OCI-LY3 (cell line): ENCODE measurements around the gene ZNF844.

Experiments
- EZH2phosphoT487 ChIP-seq: fragments of 200-600 bp; shearing (Covaris generic); IDR thresholded peaks from 2 replicates; pipeline ENCODE4 v1.6.1; 2018; ENCODE audit warnings: antibody characterized with exemption, mixed run types, low read depth
- TF ChIP-seq, protein P1 (sequence below): fragments of 200-600, 300-600 bp; sonication (generic); IDR thresholded peaks from 2 replicates; pipeline ENCODE4 v1.5.1; 2014; ENCODE audit warnings: antibody characterized with exemption, low read length, low read depth

DNA sequence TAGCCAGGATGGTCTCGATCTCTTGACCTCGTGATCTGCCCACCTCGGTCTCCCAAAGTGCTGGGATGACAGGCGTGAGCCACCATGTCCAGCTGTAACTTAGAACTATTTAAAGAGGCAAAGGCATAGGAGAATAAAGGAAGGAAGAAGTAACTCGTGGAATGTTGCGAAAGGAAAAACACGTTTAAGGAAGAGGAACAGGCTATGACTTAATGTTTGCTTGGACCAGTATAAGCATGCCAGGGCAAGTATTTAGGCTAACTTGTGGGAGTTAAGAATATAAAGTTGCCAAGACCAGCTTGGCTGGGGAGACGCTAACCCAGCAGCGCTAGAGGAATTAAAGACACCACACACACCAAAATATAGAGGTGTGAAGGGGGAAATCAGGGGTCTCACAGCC is 33.5 kb downstream of the ZNF844 start:
- TF ChIP-seq, protein P1, sequence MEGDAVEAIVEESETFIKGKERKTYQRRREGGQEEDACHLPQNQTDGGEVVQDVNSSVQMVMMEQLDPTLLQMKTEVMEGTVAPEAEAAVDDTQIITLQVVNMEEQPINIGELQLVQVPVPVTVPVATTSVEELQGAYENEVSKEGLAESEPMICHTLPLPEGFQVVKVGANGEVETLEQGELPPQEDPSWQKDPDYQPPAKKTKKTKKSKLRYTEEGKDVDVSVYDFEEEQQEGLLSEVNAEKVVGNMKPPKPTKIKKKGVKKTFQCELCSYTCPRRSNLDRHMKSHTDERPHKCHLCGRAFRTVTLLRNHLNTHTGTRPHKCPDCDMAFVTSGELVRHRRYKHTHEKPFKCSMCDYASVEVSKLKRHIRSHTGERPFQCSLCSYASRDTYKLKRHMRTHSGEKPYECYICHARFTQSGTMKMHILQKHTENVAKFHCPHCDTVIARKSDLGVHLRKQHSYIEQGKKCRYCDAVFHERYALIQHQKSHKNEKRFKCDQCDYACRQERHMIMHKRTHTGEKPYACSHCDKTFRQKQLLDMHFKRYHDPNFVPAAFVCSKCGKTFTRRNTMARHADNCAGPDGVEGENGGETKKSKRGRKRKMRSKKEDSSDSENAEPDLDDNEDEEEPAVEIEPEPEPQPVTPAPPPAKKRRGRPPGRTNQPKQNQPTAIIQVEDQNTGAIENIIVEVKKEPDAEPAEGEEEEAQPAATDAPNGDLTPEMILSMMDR: no peak
- TF ChIP-seq EZH2phosphoT487: no peak
